Measurements from ENCODE around the gene CCDC141. TPM values are rescaled to one million over a fixed set of nuclear protein-coding genes. Genes with fewer than 3 reads are reported as not detected.

The CCDC141 gene
- total RNA-seq, 1 donor from 2014 or later, result 25.7 TPM

GRCh38 chr2:178891265-178891958 is 158.5 kb downstream of the CCDC141 start:
- TF ChIP-seq, protein P1, sequence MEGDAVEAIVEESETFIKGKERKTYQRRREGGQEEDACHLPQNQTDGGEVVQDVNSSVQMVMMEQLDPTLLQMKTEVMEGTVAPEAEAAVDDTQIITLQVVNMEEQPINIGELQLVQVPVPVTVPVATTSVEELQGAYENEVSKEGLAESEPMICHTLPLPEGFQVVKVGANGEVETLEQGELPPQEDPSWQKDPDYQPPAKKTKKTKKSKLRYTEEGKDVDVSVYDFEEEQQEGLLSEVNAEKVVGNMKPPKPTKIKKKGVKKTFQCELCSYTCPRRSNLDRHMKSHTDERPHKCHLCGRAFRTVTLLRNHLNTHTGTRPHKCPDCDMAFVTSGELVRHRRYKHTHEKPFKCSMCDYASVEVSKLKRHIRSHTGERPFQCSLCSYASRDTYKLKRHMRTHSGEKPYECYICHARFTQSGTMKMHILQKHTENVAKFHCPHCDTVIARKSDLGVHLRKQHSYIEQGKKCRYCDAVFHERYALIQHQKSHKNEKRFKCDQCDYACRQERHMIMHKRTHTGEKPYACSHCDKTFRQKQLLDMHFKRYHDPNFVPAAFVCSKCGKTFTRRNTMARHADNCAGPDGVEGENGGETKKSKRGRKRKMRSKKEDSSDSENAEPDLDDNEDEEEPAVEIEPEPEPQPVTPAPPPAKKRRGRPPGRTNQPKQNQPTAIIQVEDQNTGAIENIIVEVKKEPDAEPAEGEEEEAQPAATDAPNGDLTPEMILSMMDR (IDR thresholded peaks at IDR 0.05), result peak; percentile 97
- no peak for DNase-seq
- intact Hi-C loops (cut with DNase I), result no loop called here

GRCh38 chr2:178886006-178886405 is 163.9 kb downstream of the CCDC141 start:
- Histone ChIP-seq H3K4me3 (no peak overlapping the region), H3K27me3 (no peaks in the 10 kb centered on the region), H3K27ac (no peak overlapping the region), H3K36me3 (no peaks in the 10 kb centered on the region), H3K4me1 (peaks cover 10% of the 10 kb centered on the region), H3K9me3 (no peaks in the 10 kb centered on the region)
- peak; percentile 53 for ATAC-seq
- TF ChIP-seq, protein P1 (IDR thresholded peaks at IDR 0.05), result no peak
- intact Hi-C loops (cut with DNase I), result no loop called here
- no peak for DNase-seq

More at GRCh38 chr2:178891265-178891958, 158.5 kb downstream of the CCDC141 start:
- Histone ChIP-seq H3K27me3 (no peaks in the 10 kb centered on the region), H3K4me3 (no peak overlapping the region), H3K27ac (no peak overlapping the region), H3K9me3 (no peaks in the 10 kb centered on the region), H3K36me3 (no peaks in the 10 kb centered on the region), H3K4me1 (no peaks in the 10 kb centered on the region)
- peak; percentile 88 for ATAC-seq

GRCh38 chr2:178884440-178884839 is 165.5 kb downstream of the CCDC141 start:
- no peaks in the 10 kb centered on the region for H3K9me3 ChIP-seq
- TF ChIP-seq, protein P1 (IDR thresholded peaks at IDR 0.05), result no peak

DNA sequence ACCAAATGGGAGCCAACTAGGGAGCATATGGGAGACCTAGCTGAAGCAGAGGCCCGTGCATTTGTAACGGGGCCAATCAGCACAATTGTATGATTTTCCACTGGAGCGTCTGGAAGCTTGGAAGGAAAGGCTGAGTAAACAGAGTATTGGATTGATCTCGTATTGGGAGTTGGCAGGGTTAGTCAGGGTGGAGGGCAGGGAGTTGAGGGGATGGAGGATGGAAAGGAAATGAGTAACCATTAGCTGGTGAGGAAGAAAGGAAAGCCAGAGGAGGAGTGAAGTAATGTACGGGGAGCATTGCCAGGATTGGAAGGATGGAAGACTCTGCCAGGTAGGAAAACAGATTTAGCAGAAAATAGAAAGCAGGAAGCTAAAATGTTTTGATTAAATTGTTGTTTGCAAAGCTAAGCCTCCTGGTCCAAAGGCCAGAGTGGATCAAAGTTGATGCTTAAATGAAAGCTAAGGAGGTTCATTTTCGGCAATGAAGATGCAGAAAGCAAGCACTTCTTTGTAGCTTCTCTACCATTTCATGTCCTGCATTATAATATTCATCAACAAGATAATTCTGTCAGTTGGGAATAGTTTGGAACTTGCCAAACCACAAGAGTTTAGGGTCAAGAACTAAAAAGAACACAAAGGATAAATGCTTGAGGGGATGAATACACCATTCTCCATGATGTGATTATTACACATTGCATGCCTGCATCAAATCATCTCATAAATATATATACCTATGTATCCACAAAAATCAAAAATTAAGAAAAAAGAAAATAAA is 167.1 kb downstream of the CCDC141 start:
- intact Hi-C loops (cut with DNase I), result no loop called here
- H3K36me3 ChIP-seq, result no peaks in the 10 kb centered on the region
- DNase-seq (no peak), ATAC-seq (no peak)
- no peak overlapping the region for H3K27ac ChIP-seq
- TF ChIP-seq, protein P1 (IDR thresholded peaks at IDR 0.05), result no peak
- H3K4me1 ChIP-seq, result peaks cover 10% of the 10 kb centered on the region
- H3K9me3 ChIP-seq, result no peaks in the 10 kb centered on the region
- H3K27me3 ChIP-seq, result no peaks in the 10 kb centered on the region
- no peak overlapping the region for H3K4me3 ChIP-seq

More at GRCh38 chr2:178884440-178884839, 165.5 kb downstream of the CCDC141 start:
- Histone ChIP-seq H3K27ac (no peak overlapping the region), H3K4me3 (no peak overlapping the region), H3K4me1 (peaks cover 10% of the 10 kb centered on the region), H3K27me3 (no peaks in the 10 kb centered on the region), H3K36me3 (no peaks in the 10 kb centered on the region)
- intact Hi-C loops (cut with DNase I), result no loop called here
- ATAC-seq (no peak), DNase-seq (no peak)

- H3K9me3 ChIP-seq, result no peaks in the 10 kb centered on the region
- intact Hi-C loops (cut with DNase I), result no loop called here
- DNase-seq (no peak), ATAC-seq (no peak)
- TF ChIP-seq, protein P1 (IDR thresholded peaks at IDR 0.05), result no peak
- peaks cover 10% of the 10 kb centered on the region for H3K4me1 ChIP-seq
- H3K27ac ChIP-seq, result no peak overlapping the region
- H3K36me3 ChIP-seq, result no peaks in the 10 kb centered on the region
- no peak overlapping the region for H3K4me3 ChIP-seq
- H3K27me3 ChIP-seq, result no peaks in the 10 kb centered on the region
These were observed 168.9 kb downstream of the CCDC141 start for GRCh38 chr2:178881075-178881474.
